Stomach (tissue), 9 donors: ENCODE measurements around the gene CLCA1. TPM values are rescaled to one million over a fixed set of nuclear protein-coding genes. Genes with fewer than 3 reads are reported as not detected.

Source experiments
- DNase-seq, 2 donors: peaks; one replicate each; pipeline versions ENCODE4 v3.0.0 to v3.0.0-alpha.2; 2013 to 2019
- H3K27ac ChIP-seq, 5 donors: fragments of 200-600 bp in 4 of 5; sonication (generic) in 4 of 5; one replicate each; pipeline ENCODE4 v1.5.1; 2013 to 2019; ENCODE audit warnings: mild to moderate bottlenecking in 1 of 5, moderate library complexity in 1 of 5
- H3K27me3 ChIP-seq, 3 donors: fragments of 200-600 bp; sonication (generic); one replicate each; pipeline ENCODE4 v1.5.1; 2017 to 2019; ENCODE audit warnings: mixed run types in 1 of 3
- H3K36me3 ChIP-seq, 4 donors: fragments of 200-600 bp; sonication (generic); 1 replicate in 3 of 4; 2 replicates in 1 of 4; pipeline ENCODE4 v1.5.1; 2016 to 2019
- H3K4me1 ChIP-seq, 4 donors: fragments of 200-600 bp; sonication (generic); one replicate each; pipeline ENCODE4 v1.5.1; 2016 to 2019
- H3K4me3 ChIP-seq, 4 donors: fragments of 200-600 bp; sonication (generic) in 3 of 4; one replicate each; pipeline ENCODE4 v1.5.1; 2016 to 2019; ENCODE audit warnings: mild to moderate bottlenecking in 1 of 4
- H3K9me3 ChIP-seq, 4 donors: fragments of 200-600 bp; sonication (generic); one replicate each; pipeline ENCODE4 v1.5.1; 2016 to 2019
- EP300 ChIP-seq: sonication (generic); formaldehyde crosslinking; IDR thresholded peaks from one replicate; pipeline ENCODE4 v1.6.1; 2017; ENCODE audit warnings: antibody characterized with exemption
- POLR2A ChIP-seq, 4 donors: fragments of 450-650 bp; IDR thresholded peaks; one replicate each; pipeline ENCODE4 v1.6.1; 2016; ENCODE audit warnings: antibody characterized with exemption in 4 of 4, control low read depth in 2 of 4, mild to moderate bottlenecking in 1 of 4, moderate library complexity in 1 of 4
- POLR2AphosphoS5 ChIP-seq, 3 donors: sonication (generic); formaldehyde crosslinking; IDR thresholded peaks; one replicate each; pipeline ENCODE4 v1.6.1; 2016; ENCODE audit warnings: antibody characterized with exemption in 3 of 3
- WGBS, 5 donors: extraction: QIAGEN DNeasy Blood & Tissue Kit in 3 of 5; methylation state at CpG; one replicate each; pipeline versions ENCODE4 v1.1.5 to v1.1.7; 2013 to 2018; 5-methylcytosine and 5-hydroxymethylcytosine counted together
- intact Hi-C: fragments of 100-400 bp; cut with DNase I; formaldehyde crosslinking; loops from one replicate; pipeline ENCODE4 v1.15.1; 2023; ENCODE audit warnings: low total_unique reads
- polyA plus RNA-seq, 3 donors: library from polyadenylated mRNA; stranded (reverse); fragments of 200-250 nt; gene quantifications; one replicate each; pipeline ENCODE4 v1.2.3, GENCODE V29; 2013
- total RNA-seq, 5 donors: library from RNA; depleted of rRNA; stranded (reverse); fragments of >200 nt; gene quantifications; one replicate each; pipeline versions ENCODE4 v1.1.0 to v1.2.3, GENCODE V29; 2014 to 2016
- TF ChIP-seq, protein P1 (sequence below), 7 experiments: fragments of 450-650 bp in 4 of 7; fragments of 200-600 bp in 3 of 7; sonication (generic) in 3 of 7; IDR thresholded peaks; one replicate each; pipeline ENCODE4 v1.5.1; 2016 to 2019; ENCODE audit warnings: antibody characterized with exemption in 7 of 7, control low read depth in 2 of 7, mild to moderate bottlenecking in 1 of 7
- donor health status: healthy with polysubstance abuse.
- donor health status: Bipolar disorder and iron deficiency.
- donor health status: healthy.

Gene CLCA1
- total and polyA plus RNA-seq, 8 donors = 0.12 to 89.8 (median 13.0) TPM; not detected in 4

DNA sequence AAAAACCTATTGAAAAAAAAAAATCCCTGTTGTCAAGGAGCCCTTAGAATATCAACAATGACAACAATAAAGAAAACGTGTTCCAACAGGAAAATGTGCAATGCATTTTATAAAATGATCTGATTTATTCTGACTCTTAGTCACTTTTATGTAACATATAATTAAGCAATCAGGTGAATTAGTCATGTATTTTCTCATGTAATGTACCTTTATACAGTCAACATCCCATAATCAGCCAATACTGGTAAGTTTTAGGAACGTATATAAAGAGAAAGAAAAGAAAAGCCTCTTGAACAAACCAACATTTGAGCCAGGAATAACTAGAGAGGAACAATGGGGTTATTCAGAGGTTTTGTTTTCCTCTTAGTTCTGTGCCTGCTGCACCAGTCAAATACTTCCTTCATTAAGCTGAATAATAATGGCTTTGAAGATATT lies 78.1 kb downstream of the CLCA1 start, which contains the start of gene CLCA4:
TSS of gene CLCA4 (plus strand) at position 292 of the 435 bp plus-strand sequence. CDS start at position 334, 42 bp downstream.
- no peak within 1 kb of the TSS for H3K27ac ChIP-seq
- H3K4me3 ChIP-seq = no peak within 1 kb of the TSS
- no peak for DNase-seq
- H3K27me3 ChIP-seq = no peaks in the 10 kb centered on the region
- no peaks in the 10 kb centered on the region for H3K9me3 ChIP-seq
- no peaks in the 10 kb centered on the region for H3K4me1 ChIP-seq
- intact Hi-C loops = no loop called here
- TF ChIP-seq, protein P1, sequence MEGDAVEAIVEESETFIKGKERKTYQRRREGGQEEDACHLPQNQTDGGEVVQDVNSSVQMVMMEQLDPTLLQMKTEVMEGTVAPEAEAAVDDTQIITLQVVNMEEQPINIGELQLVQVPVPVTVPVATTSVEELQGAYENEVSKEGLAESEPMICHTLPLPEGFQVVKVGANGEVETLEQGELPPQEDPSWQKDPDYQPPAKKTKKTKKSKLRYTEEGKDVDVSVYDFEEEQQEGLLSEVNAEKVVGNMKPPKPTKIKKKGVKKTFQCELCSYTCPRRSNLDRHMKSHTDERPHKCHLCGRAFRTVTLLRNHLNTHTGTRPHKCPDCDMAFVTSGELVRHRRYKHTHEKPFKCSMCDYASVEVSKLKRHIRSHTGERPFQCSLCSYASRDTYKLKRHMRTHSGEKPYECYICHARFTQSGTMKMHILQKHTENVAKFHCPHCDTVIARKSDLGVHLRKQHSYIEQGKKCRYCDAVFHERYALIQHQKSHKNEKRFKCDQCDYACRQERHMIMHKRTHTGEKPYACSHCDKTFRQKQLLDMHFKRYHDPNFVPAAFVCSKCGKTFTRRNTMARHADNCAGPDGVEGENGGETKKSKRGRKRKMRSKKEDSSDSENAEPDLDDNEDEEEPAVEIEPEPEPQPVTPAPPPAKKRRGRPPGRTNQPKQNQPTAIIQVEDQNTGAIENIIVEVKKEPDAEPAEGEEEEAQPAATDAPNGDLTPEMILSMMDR (IDR thresholded peaks at IDR 0.05) = no peak
- TF ChIP-seq POLR2AphosphoS5 (IDR thresholded peaks at IDR 0.05) (no peak), POLR2A (IDR thresholded peaks at IDR 0.05) (no peak), EP300 (no peak)
- 16 to 30% (median 21%) methylated on average over 2 of the region's 2 CpGs for WGBS, 5 donors
- H3K36me3 ChIP-seq = no peaks in the 10 kb centered on the region

DNA sequence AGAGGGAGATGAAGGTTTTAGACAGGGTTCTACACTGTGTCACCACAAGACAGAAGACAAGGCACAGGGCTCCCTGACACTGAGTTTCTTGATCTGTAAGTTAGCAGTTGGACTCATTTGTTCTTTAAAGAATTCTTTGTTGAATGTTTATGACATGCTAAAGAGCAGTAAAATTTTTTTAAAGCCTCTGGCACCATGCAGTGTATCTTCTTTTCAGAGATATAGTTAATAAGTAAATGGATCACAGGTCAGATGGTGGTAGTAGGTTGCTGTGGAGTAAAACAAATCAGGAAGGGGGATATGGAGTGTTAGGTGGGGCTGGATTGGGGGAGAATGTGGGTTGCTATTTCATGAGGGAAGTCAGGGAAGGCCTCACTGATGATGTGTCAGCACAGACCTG lies 80.1 kb downstream of the CLCA1 start:
- DNase-seq = no peak
- Histone ChIP-seq H3K27me3 (no peaks in the 10 kb centered on the region), H3K36me3 (no peaks in the 10 kb centered on the region), H3K9me3 (peaks cover 0 to 10% (median 0%) of the 10 kb centered on the region in 4 donors), H3K4me1 (no peaks in the 10 kb centered on the region), H3K27ac (no peak overlapping the region), H3K4me3 (no peak overlapping the region)
- TF ChIP-seq, protein P1 (IDR thresholded peaks at IDR 0.05) = no peak
- no peak for TF ChIP-seq POLR2AphosphoS5 (IDR thresholded peaks at IDR 0.05)
- no peak for TF ChIP-seq EP300
- TF ChIP-seq POLR2A (IDR thresholded peaks at IDR 0.05) = no peak
- intact Hi-C loops = no loop called here

Other genes with a start within 250 kb of the CLCA1 start
- 100 to 1,000 TPM in 2 of 5 donors, 10 to 100 TPM in 3; 38.8 to 159 (median 68.7) TPM for gene ODF2L, start 72.6 kb upstream of the CLCA1 start, total RNA-seq
- gene ODF2L, start 72.6 kb upstream of the CLCA1 start, polyA plus RNA-seq = 10 to 100 TPM in 1 of 3 donors, 1 to 10 TPM in 2; 6.0 to 25.7 (median 7.2) TPM
- gene CLCA2, start 44.8 kb upstream of the CLCA1 start, total RNA-seq = 1 to 10 TPM in 1 of 5 donors, not detected in 4; 4.1 TPM
- 10 to 100 TPM in 1 of 3 donors, not detected in 2; 34.8 TPM for gene CLCA2, start 44.8 kb upstream of the CLCA1 start, polyA plus RNA-seq
- 1 to 10 TPM in 1 of 5 donors, not detected in 4; 1.1 TPM for gene CLCA4, start 78.2 kb downstream of the CLCA1 start, total RNA-seq
- gene CLCA4, start 78.2 kb downstream of the CLCA1 start, polyA plus RNA-seq = 100 to 1,000 TPM in 1 of 3 donors, under 1 TPM in 1, not detected in 1; 0.46 to 142 TPM
- gene SH3GLB1, start 235.6 kb downstream of the CLCA1 start, total RNA-seq = 10 to 100 TPM; 25.2 to 95.5 (median 50.3) TPM
- 10 to 100 TPM; 29.4 to 31.0 (median 30.2) TPM for gene SH3GLB1, start 235.6 kb downstream of the CLCA1 start, polyA plus RNA-seq